ENCODE results near the gene F5.

- no peak for TF ChIP-seq HDGF (IDR thresholded peaks at IDR 0.05; ENCODE audit: borderline replicate concordance)
- no peak for TF ChIP-seq LEF1 (IDR thresholded peaks at IDR 0.05; ENCODE audit: borderline replicate concordance)
- TF ChIP-seq SUZ12 (IDR thresholded peaks at IDR 0.05): no peak
- TF ChIP-seq ZNF384 (IDR thresholded peaks at IDR 0.05): no peak
- TF ChIP-seq FOXM1 (IDR thresholded peaks at IDR 0.05; ENCODE audit: borderline replicate concordance): no peak
- no peak for TF ChIP-seq ELF4 (IDR thresholded peaks at IDR 0.05)
- TF ChIP-seq ARNT (IDR thresholded peaks at IDR 0.05): no peak
- no peak for TF ChIP-seq PKNOX1 (IDR thresholded peaks at IDR 0.05)
- no peak for TF ChIP-seq L3MBTL2 (conservative IDR thresholded peaks at IDR 0.05)
- no peak for TF ChIP-seq FOXK2 (IDR thresholded peaks at IDR 0.05)
- TF ChIP-seq FOXA1 (IDR thresholded peaks at IDR 0.05): no peak
These were observed 60.0 kb downstream of the F5 start for GRCh38 chr1:169526120-169526832.
